Liver (tissue), 9 donors: ENCODE results near the gene CXCL14. TPM values are rescaled to one million over a fixed set of nuclear protein-coding genes. Genes with fewer than 3 reads are reported as not detected.

Experiments used
- DNase-seq: peaks from one replicate; pipeline ENCODE4 v3.0.0-alpha.2; 2017; ENCODE audit warnings: low spot score
- H3K27ac ChIP-seq, 2 donors: one replicate each; pipeline ENCODE4 v1.7.0; 2013; ENCODE audit warnings: inconsistent platforms in 2 of 2, low read length in 2 of 2, control low read depth in 1 of 2, low read depth in 1 of 2, mild to moderate bottlenecking in 1 of 2
- H3K27me3 ChIP-seq, 4 donors: one replicate each; pipeline versions ENCODE4 v1.6.1 to v1.7.0; 2013; ENCODE audit warnings: low read length in 3 of 4, inconsistent platforms in 1 of 4, mild to moderate bottlenecking in 1 of 4, moderate library complexity in 1 of 4; ENCODE audit not compliant: control insufficient read depth in 4 of 4, insufficient read depth in 4 of 4
- H3K36me3 ChIP-seq, 4 donors: one replicate each; pipeline versions ENCODE4 v1.6.1 to v1.7.0; 2013; ENCODE audit warnings: low read length in 3 of 4, mild to moderate bottlenecking in 3 of 4, low read depth in 1 of 4, moderate library complexity in 1 of 4; ENCODE audit not compliant: control insufficient read depth in 4 of 4, insufficient read depth in 3 of 4
- H3K4me1 ChIP-seq, 4 donors: one replicate each; pipeline versions ENCODE4 v1.6.1 to v1.7.0; 2013; ENCODE audit warnings: low read length in 3 of 4, mild to moderate bottlenecking in 3 of 4, moderate library complexity in 1 of 4; ENCODE audit not compliant: control insufficient read depth in 4 of 4, insufficient read depth in 4 of 4
- H3K4me3 ChIP-seq, 3 donors: one replicate each; pipeline versions ENCODE4 v1.6.1 to v1.7.0; 2013; ENCODE audit warnings: low read length in 3 of 3, control low read depth in 1 of 3, low read depth in 1 of 3, mild to moderate bottlenecking in 1 of 3
- H3K9ac ChIP-seq, 2 donors: one replicate each; pipeline ENCODE4 v1.7.0; 2013; ENCODE audit warnings: low read length in 2 of 2, mild to moderate bottlenecking in 2 of 2, moderate library complexity in 2 of 2, control low read depth in 1 of 2, low read depth in 1 of 2
- H3K9me3 ChIP-seq, 4 donors: one replicate each; pipeline versions ENCODE4 v1.6.1 to v1.7.0; 2013; ENCODE audit warnings: low read length in 3 of 4; ENCODE audit not compliant: control insufficient read depth in 4 of 4
- ATF3 ChIP-seq: IDR thresholded peaks from 2 replicates; pipeline ENCODE4 v1.6.1; 2016; ENCODE audit warnings: antibody characterized with exemption
- CTCF ChIP-seq: fragments of 150-350 bp; IDR thresholded peaks from 2 replicates; pipeline ENCODE4 v1.5.1; 2017; ENCODE audit warnings: improper control_type of control experiment, low read depth, low read length; ENCODE audit not compliant: missing input control
- EGR1 ChIP-seq, 2 donors: IDR thresholded peaks; 2 replicates each; pipeline ENCODE4 v1.6.1; 2016 to 2018; ENCODE audit warnings: antibody characterized with exemption in 2 of 2, low read depth in 2 of 2
- FOXA2 ChIP-seq: IDR thresholded peaks from 2 replicates; pipeline ENCODE4 v1.6.1; 2016; ENCODE audit warnings: antibody characterized with exemption
- HNF4A ChIP-seq, 2 donors: conservative IDR thresholded peaks; 2 replicates each; pipeline ENCODE4 v1.6.1; 2016; ENCODE audit warnings: antibody characterized with exemption in 2 of 2, mild to moderate bottlenecking in 2 of 2
- HNF4G ChIP-seq: IDR thresholded peaks from 2 replicates; pipeline ENCODE4 v1.6.1; 2016; ENCODE audit warnings: antibody characterized with exemption
- JUND ChIP-seq, 2 donors: IDR thresholded peaks; 2 replicates each; pipeline ENCODE4 v1.6.1; 2016; ENCODE audit warnings: antibody characterized with exemption in 2 of 2
- MAX ChIP-seq: IDR thresholded peaks from 2 replicates; pipeline ENCODE4 v1.6.1; 2016; ENCODE audit warnings: antibody characterized with exemption
- NR2F2 ChIP-seq: IDR thresholded peaks from 2 replicates; pipeline ENCODE4 v1.6.1; 2016; ENCODE audit warnings: antibody characterized with exemption
- RAD21 ChIP-seq, 2 donors: IDR thresholded peaks; 2 replicates each; pipeline ENCODE4 v1.6.1; 2016; ENCODE audit warnings: antibody characterized with exemption in 2 of 2, mild to moderate bottlenecking in 2 of 2
- REST ChIP-seq: IDR thresholded peaks from 2 replicates; pipeline ENCODE4 v1.6.1; 2016; ENCODE audit warnings: antibody characterized with exemption, mild to moderate bottlenecking
- RXRA ChIP-seq, 2 donors: IDR thresholded peaks; 2 replicates each; pipeline ENCODE4 v1.6.1; 2017 to 2018; ENCODE audit warnings: antibody characterized with exemption in 2 of 2, mild to moderate bottlenecking in 1 of 2
- TAF1 ChIP-seq: conservative IDR thresholded peaks from 2 replicates; pipeline ENCODE4 v1.6.1; 2016; ENCODE audit warnings: antibody characterized with exemption, mild to moderate bottlenecking
- ZBTB33 ChIP-seq: IDR thresholded peaks from 2 replicates; pipeline ENCODE4 v1.6.1; 2016; ENCODE audit warnings: antibody characterized with exemption
- WGBS: extraction: QIAGEN DNeasy Blood & Tissue Kit; methylation state at CpG from one replicate; pipeline ENCODE4 v1.1.7; 2013; 5-methylcytosine and 5-hydroxymethylcytosine counted together
- polyA plus RNA-seq, 2 donors: library from polyadenylated mRNA; stranded (reverse) in 1 of 2; unstranded in 1 of 2; fragments of 200-250 nt in 1 of 2; fragments of >200 nt in 1 of 2; fragmentation: Nextera tagmentation in 1 of 2; extraction: Ambion mirVana in 1 of 2; gene quantifications; one replicate each; pipeline versions ENCODE4 v1.2.1 to v1.2.3, GENCODE V29; 2013 to 2015
- total RNA-seq, 2 donors: library from RNA; depleted of rRNA; stranded (reverse); fragments of >200 nt; gene quantifications; one replicate each; pipeline ENCODE4 v1.2.3, GENCODE V29; 2014
- donor health status: healthy.
- donor health status: healthy.
- donor health status: healthy.
- donor health status: healthy.
- donor health status: healthy.

CXCL14 gene
- total and polyA plus RNA-seq, 4 donors, result 2.7 to 13.7 (median 8.3) TPM

GRCh38 chr5:135571066-135571609, 7.7 kb downstream of the CXCL14 start:
- TF ChIP-seq FOXA2 (no peak), TAF1 (no peak), JUND (IDR thresholded peaks at IDR 0.05) (no peak), NR2F2 (no peak), ATF3 (no peak), CTCF (no peak), REST (no peak), RXRA (IDR thresholded peaks at IDR 0.05) (no peak), HNF4G (no peak), EGR1 (IDR thresholded peaks at IDR 0.05; ENCODE audit: low read depth in 2 of 2) (no peak), MAX (no peak), ZBTB33 (no peak), HNF4A (conservative IDR thresholded peaks at IDR 0.05) (no peak)
- Histone ChIP-seq H3K36me3 (no peaks in the 10 kb centered on the region), H3K27me3 (peaks cover 0 to 2% (median 0%) of the 10 kb centered on the region in 4 donors), H3K4me1 (no peaks in the 10 kb centered on the region), H3K9me3 (no peaks in the 10 kb centered on the region), H3K27ac (no peak overlapping the region), H3K4me3 (no peak overlapping the region), H3K9ac (no peak overlapping the region)
- 69% methylated on average over 10 of the region's 10 CpGs for WGBS
- DNase-seq, result no peak

- WGBS, result 33% methylated on average over 3 of the region's 3 CpGs
- Histone ChIP-seq H3K4me3 (no peak overlapping the region), H3K4me1 (peaks cover 0 to 4% (median 0%) of the 10 kb centered on the region in 4 donors), H3K27ac (no peak overlapping the region), H3K36me3 (no peaks in the 10 kb centered on the region), H3K27me3 (peaks cover 0 to 2% (median 0%) of the 10 kb centered on the region in 4 donors), H3K9me3 (no peaks in the 10 kb centered on the region), H3K9ac (no peak overlapping the region)
- no peak for DNase-seq
- TF ChIP-seq REST (no peak), RAD21 (IDR thresholded peaks at IDR 0.05) (no peak)
Measured at GRCh38 chr5:135570453-135570764, 8.4 kb downstream of the CXCL14 start.
